ENCODE results near the gene FASN.

DNA sequence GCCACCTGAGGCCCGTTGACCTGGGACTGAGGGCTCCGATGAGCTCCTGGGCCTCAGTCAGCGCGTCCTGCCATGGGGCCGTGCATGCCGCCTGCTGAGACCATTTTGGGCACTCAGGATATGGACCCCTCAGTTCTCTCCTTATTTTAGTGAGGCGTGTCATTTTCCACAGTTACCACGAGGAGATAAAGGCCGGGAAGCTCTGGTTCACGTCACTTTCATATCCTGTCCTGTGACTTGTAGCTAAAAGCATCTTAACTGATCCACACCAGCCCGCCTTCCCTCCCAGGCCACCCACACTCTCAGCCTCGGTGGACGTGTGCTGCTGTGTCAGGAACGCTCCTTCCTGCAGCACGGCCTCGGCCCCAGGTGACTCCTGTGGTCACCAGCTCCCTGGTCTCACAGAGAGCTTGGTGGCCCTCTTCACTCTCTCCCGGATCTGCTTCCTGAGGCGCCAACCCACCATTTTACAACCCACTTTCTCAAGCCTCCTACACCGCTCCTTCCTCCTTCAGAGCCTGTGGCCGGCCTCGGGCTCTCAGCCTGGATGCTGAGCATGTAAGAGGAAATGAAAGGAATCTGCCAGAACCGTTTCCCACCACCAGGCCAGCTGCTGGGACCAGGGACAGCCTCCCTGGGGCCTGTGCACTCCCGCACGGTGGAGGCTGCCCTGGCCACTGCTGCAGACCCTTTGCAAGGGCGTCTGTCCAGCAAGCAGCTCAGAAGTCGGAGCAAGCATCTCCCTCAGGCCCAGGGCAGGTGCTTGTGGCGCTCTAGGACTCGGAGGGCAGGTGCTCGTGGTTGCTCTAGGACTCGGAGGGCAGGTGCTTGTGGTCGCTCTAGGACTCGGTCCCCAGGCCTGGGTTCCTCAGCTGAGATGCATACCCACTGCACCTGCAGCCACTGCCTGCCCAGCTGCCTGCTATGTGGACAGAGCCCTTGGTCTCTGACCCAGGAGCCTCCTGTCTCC, 23.9 kb upstream of the FASN start:
- TF ChIP-seq, protein P1, sequence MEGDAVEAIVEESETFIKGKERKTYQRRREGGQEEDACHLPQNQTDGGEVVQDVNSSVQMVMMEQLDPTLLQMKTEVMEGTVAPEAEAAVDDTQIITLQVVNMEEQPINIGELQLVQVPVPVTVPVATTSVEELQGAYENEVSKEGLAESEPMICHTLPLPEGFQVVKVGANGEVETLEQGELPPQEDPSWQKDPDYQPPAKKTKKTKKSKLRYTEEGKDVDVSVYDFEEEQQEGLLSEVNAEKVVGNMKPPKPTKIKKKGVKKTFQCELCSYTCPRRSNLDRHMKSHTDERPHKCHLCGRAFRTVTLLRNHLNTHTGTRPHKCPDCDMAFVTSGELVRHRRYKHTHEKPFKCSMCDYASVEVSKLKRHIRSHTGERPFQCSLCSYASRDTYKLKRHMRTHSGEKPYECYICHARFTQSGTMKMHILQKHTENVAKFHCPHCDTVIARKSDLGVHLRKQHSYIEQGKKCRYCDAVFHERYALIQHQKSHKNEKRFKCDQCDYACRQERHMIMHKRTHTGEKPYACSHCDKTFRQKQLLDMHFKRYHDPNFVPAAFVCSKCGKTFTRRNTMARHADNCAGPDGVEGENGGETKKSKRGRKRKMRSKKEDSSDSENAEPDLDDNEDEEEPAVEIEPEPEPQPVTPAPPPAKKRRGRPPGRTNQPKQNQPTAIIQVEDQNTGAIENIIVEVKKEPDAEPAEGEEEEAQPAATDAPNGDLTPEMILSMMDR (IDR thresholded peaks at IDR 0.05; ENCODE audit: insufficient read depth, low read length, poor library complexity, severe bottlenecking), result no peak
- no peak for TF ChIP-seq EZH2phosphoT487 (conservative IDR thresholded peaks at IDR 0.05; ENCODE audit: low read length)

All from SU-DHL-6 (cell line).